ENCODE data around the gene TTLL10. TPM values are rescaled to one million over a fixed set of nuclear protein-coding genes. Genes with fewer than 3 reads are reported as not detected.

TTLL10 gene
- polyA plus RNA-seq, 2 of the 4 experiments (the other 2 are of a cell fraction): not detected

GRCh38 chr1:1215080-1215676, 41.5 kb downstream of the TTLL10 start (continued):
- no peak for TF ChIP-seq REST (IDR thresholded peaks at IDR 0.05)
- no peak for TF ChIP-seq TP53 (CRISPR knock-in tag; IDR thresholded peaks at IDR 0.05)
- no peak for TF ChIP-seq EP300 (IDR thresholded peaks at IDR 0.05)
- TF ChIP-seq RARB (CRISPR knock-in tag; IDR thresholded peaks at IDR 0.05): no peak
- TF ChIP-seq MAFK (IDR thresholded peaks at IDR 0.05; ENCODE audit: partially characterized antibody): no peak
- TF ChIP-seq BHLHE40 (IDR thresholded peaks at IDR 0.05; ENCODE audit: low read depth, low read length): no peak
- TF ChIP-seq HDAC2 (IDR thresholded peaks at IDR 0.05): no peak
- no peak for TF ChIP-seq FOSB (CRISPR knock-in tag; IDR thresholded peaks at IDR 0.05)
- TF ChIP-seq ZFP36 (IDR thresholded peaks at IDR 0.05; ENCODE audit: borderline replicate concordance, partially characterized antibody): no peak
- no peak for TF ChIP-seq USF2 (IDR thresholded peaks at IDR 0.05)
- TF ChIP-seq ZC3H11A (IDR thresholded peaks at IDR 0.05): no peak

- DNase-seq (ENCODE audit: low read depth in 1 of 2, low spot score in 1 of 2) (no peak), FAIRE-seq (no peak), ATAC-seq (peak; percentile 19 to 25; a peak in 1 of 6 replicates)
- ChIA-PET POLR2A (interaction anchor here (1.4 kb wide), 1 partner anchor 15 kb away, joined by 3 read pairs; no protein-coding TSS in a partner anchor), CTCF (no interaction called here)
- 85% methylated on average over 10 of the region's 21 CpGs for WGBS (ENCODE audit: missing lambda C conversion rate)
- Histone ChIP-seq H3K4me3 (no peak overlapping the region), H3K27ac (no peak overlapping the region), H3K9me3 (no peaks in the 10 kb centered on the region), H3K4me1 (no peaks in the 10 kb centered on the region), H3K4me2 (no peak overlapping the region)
- no peak for TF ChIP-seq CEBPB (IDR thresholded peaks at IDR 0.05)
- no peak for TF ChIP-seq EHF (CRISPR knock-in tag; IDR thresholded peaks at IDR 0.05)
- no peak for TF ChIP-seq HOXB13 (CRISPR knock-in tag; IDR thresholded peaks at IDR 0.05; ENCODE audit: low read depth)
- TF ChIP-seq HOXB5 (CRISPR knock-in tag; IDR thresholded peaks at IDR 0.05): no peak
- TF ChIP-seq CHD4 (IDR thresholded peaks at IDR 0.05; ENCODE audit: borderline replicate concordance): no peak
- TF ChIP-seq PBX3 (IDR thresholded peaks at IDR 0.05): no peak
- TF ChIP-seq RFX5 (IDR thresholded peaks at IDR 0.05): no peak
- no peak for TF ChIP-seq SREBF2 (IDR thresholded peaks at IDR 0.05)
- TF ChIP-seq BCL3 (IDR thresholded peaks at IDR 0.05): no peak
- TF ChIP-seq MAX (IDR thresholded peaks at IDR 0.05): no peak
- TF ChIP-seq ZNF302 (CRISPR knock-in tag; IDR thresholded peaks at IDR 0.05): no peak
- TF ChIP-seq RARB (CRISPR knock-in tag; IDR thresholded peaks at IDR 0.05): no peak
- no peak for TF ChIP-seq MAFK (IDR thresholded peaks at IDR 0.05; ENCODE audit: partially characterized antibody)
- no peak for TF ChIP-seq EHMT2 (IDR thresholded peaks at IDR 0.05; ENCODE audit: low read depth)
- no peak for TF ChIP-seq MYC (IDR thresholded peaks at IDR 0.05; ENCODE audit: borderline replicate concordance, low read length)
These were observed 42.4 kb downstream of the TTLL10 start for GRCh38 chr1:1215881-1216605.
